GM10847 (cell line): ENCODE data around the gene PCDHGC4.

ENCODE experiments used
- POLR2A ChIP-seq: IDR thresholded peaks from 2 replicates; pipeline ENCODE4 v1.6.1; 2011; ENCODE audit not compliant: insufficient read length; ENCODE audit errors: extremely low read depth

PCDHGC4 gene

DNA sequence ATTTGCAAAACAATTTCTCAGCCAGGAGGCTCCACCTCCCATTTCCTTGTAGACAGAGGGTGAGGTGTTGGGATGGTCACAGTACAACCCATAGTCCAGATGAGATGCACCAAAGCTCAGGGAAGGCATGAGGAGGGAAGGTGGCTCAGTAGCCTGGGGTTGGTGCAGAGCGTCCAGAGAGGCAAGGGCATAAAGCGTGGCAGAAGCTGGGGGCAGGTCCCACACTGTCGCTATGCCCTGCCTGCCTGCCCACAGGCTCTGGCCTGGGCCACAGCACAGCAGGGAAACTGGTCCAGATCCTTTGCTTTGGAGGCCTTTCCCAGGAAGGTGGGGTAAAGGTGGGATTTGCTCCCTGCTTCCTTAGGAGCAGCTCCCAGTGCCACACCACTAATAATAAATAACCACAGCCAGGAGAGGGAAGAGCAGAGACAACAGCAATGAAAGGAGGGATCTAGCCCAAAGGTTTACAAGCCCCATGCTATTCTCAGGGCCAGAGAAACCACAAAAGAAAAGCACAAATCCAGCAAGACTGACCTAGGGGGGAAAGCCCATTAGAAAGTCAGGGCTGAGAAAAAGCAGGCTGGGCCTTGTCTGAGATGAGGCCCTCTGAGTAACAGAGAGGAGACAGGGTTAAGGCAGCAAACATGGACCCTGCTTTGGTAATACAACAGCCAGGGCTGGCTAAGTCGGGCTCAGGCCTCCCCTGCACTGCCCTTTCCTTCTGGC is 31.3 kb downstream of the PCDHGC4 start:
- no peak for TF ChIP-seq POLR2A

DNA sequence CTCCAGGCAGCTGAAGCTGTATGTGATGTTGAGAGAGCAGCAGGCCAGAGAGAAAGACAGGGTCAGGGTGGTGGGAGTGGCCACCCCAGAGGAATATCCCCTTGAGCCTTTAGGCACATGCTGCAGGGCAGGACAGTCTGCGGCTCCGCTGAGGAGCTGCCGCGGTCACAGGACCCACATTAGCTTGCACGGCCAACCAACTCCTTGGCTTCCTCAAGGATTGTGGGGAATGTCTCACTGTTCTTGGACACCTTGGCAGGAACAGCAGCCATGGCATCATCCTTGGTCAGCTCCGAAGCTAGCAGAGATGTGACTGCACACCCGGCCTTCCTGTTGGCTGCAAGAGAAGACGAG is 31.8 kb downstream of the PCDHGC4 start:
- no peak for TF ChIP-seq POLR2A

DNA sequence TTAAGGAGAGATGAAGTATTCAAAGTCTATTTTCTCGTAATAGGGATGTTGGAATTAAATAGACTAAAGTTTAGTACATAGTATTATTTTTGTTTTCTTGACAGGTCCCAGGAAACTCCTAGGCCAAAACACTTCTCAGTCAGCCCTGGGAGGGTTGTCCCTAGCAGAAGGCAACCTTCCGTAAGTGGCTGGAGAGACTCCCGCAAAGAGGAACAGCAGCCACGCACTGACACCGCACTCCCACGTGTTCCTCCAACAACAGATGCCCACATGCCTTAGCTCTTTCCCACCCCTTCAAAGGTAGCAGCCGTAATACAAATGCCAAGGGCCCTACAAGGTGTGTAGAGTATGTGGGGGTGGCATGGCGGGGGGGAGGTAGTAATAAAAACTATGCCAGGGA is 32.5 kb downstream of the PCDHGC4 start:
- no peak for TF ChIP-seq POLR2A

DNA sequence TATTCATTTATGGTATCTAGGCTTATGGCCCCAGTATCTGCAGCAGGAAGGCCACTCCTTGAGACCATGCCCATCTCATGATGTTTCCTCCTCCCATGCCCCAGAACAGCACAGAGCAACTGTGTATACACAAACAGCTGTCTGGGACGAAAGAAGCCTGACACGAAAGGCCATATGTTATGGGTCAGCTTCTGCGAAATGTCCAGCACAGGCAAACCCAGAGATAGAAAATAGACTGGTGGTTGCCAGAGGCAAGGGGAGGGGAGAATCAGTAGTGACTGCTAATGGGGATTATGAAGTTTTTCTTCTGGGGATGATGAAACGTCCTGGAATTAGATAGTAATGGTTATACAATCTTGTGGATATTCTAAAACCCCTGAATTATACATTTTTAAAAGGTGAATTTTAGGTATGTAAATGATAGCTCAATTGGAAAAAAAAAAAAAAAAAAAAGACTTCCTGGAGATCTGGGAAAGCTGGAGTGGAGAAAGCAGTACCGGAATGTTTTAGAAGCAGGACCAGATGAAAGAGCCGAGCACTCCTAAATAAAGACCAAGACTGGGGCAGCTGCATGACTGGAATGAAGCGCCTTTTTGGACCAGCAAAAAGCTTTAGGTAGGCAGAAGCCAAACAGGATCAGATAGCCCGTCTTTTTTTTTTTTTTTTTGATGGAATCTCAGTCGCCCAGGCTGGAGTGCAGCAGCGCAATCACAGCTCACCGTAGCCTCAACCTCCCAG is 33.2 kb downstream of the PCDHGC4 start:
- TF ChIP-seq POLR2A: no peak

DNA sequence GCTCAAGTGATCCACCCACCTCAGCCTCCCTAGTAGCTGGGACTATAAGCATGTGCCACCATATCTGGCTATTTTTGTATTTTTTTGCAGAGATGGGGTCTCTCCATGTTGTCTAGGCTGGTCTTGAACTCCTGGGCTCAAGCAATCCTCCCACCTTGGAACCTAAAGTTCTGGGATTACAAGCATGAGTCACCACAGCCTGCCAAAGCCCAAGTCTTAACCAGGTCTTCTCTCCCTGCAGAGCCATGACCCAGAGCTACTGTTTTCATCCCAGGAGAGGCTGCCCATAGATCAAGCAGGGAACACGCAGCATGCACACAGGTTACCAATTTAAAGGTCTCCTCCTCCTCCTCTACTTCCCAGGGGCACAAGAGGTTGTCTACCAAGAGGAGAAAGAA is 33.8 kb downstream of the PCDHGC4 start:
- TF ChIP-seq POLR2A: no peak

DNA sequence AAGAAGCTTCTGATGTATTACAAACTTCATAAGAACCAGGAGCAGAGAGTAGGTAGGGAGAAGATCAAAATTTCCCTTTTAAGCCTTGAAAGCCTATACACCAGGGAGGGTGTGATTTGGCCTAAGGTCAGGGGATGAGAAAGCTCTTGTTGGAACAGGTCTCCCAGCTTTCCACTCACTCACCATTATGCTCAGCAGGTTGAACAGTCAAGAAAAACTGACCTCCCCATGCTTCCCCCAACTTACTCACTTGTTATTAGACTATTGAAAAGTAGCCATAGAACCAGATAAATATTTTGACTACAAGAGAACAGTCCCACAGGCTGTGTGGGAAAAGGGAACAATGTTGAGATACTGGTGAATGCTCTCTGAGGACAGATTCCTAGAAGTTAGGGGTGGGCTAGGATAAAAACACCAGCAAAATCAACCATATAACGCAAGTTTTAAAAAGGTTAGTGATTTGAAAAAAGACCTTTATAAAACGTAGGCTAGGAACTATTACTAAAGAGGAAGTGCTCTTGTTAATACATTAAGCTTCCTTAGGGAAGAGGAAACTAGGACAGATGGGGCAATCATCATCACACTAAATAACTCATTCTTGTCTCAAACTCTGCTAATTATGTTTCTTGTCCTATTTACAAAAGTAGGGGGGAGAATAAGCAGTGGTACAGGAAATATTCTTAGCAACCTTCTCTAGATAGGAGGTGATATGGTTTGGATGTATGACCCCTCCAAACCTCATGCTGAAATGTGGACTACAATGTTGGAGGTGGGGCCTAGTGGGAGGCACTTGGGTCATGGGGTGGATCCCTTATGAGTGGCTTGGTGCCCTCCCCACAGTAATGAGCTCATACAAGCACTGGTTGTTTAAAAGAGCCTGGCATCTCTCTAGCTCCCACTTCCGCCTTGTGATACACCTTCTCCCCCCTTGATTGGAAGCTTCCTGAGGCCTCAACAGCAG is 35.1 kb downstream of the PCDHGC4 start:
- TF ChIP-seq POLR2A: no peak

DNA sequence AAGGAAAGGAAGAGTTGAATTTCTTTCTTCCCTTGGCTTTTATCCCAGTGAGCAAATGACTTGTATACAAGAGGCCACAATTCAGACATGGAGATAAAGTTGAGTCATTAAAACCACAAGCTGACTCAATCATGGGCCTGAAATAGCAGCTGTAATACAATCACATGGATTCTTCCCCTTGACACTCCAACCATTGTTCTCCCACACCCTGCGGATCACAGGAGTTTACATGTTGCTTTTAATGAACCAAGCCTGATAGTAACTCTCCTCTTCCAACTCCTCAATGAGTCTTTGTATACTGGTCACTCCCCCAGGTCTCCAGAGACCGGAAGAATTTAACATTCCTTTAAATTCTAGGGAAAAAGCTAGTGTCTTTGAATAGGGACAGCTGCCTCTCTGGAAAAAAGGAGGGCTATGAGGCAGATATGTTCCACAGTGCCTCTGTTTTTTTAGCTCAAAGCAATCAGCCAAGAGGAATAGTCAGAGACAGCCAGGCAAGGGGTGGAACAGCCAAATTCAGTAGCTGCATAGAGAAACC is 36.5 kb downstream of the PCDHGC4 start:
- TF ChIP-seq POLR2A: no peak

DNA sequence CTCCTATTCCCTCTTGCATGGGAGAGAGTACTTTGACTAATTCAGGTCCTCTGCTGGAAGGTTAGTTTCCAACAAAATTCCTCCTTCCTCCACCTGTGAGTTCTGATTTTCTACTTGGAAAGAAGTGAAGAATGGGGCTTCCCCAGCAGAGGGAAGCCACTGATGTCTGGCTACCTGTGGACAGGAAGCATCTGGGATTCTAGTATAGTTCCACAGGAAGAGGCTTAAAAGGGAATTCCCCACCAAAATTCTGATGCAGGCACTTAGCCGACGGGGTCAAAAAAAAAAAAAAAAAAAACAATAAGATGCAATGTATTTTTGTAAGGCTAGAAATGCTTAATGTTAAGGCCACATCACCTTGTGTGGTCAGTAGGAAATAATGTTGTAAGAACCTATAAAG is 37.5 kb downstream of the PCDHGC4 start:
- TF ChIP-seq POLR2A: no peak

DNA sequence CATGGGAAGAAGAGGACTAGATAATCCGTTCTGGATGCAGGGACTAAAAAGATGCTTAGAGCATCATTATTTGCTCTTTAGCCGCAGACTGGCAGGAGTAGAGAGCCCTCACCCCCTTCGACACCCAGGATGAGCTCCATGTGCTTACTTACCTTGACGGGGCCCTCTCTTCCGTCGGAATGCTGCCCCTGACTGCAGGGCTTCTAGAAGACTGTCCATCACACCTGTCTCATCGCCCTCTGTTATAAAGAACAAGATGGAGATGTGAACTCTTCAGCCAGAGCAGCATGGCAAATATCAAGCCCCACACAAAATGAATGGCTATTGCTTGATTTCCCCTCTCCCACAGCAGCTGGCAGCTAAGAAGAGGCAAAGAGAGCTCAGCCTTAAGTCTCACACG is 39.2 kb downstream of the PCDHGC4 start:
- no peak for TF ChIP-seq POLR2A

DNA sequence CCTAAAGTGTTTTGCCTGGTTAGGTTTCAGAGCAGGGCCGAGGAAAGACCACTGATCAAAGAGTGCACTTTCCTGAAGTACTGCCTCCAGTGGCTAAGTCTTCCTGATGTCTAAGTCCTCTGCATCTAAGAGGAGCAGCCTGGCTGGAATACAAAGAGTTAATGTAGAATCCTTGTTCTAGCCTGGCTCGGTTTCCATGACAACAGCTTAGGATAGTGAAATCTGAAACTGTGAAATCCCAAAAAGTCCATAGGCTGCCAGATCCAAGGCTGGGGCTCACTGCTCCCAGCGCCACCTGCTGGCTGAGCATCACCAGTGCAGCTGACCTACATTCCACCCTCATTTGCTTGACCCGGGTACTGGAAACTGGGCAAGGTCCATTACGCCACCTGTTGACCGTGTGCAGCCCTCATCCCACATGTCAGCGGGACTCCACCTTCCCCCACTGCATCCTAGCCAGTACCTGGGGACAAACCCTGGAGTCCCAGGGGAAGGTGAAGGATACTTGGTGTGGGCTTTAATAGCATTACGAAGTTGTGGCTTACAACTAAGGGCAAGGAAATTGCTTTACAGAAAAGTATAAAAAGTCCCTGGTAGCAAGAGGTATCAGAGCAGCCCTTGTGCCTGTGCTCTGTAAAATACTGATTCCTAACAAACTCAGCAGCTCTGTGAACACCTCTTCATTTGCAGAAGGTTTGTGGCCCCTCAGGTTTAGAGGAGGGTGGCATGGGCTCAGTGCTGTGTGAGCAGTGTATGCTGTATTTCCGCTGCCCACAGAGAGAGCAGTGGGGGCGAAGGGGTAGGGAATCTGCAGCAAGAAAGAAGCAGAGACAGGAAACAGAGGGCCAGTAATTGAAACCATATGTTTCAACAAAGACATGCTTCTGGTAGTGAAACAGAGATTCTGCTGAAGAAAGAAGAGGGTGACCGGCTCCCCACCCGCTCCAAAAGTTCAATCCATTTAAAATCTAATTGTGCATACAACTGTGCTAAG is 40.1 kb downstream of the PCDHGC4 start:
- no peak for TF ChIP-seq POLR2A

DNA sequence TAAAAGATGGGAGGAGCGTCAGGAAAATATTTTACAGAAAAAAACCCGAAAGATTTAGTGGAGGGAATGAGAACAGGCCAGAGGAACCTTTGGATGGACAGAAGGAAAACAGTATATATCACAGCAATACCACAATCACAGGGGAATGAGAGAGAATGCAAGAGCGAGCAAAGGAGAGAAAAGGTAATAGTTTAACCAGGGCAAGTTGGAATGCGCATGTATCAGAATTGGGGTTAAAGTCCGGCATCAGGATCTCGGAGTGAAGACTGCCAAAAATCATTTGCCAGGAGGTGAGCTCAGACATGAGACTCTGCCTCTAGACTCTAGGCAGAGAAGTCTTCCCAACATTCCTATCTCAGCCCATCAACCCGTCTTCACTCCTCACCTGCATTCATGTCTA is 40.8 kb downstream of the PCDHGC4 start:
- TF ChIP-seq POLR2A: no peak

DNA sequence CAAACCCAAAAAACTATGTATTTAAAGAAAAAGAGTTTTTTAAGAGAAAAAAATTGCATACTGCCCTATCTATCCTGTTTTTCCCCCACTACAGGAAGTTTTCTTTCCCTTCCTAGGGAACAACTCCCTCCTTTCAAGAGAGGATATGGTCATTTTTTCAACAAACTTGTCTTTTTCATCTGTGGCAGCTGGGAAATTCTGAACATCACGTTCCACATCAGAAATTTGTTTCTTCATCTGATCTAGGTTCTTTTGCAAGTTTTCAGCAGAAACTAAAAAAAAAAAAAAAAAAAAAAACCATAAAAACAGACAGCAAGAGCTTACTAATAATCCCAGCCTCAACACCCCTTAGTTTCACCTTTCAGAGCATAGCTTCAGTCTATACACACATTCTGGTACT is 42.6 kb downstream of the PCDHGC4 start:
- no peak for TF ChIP-seq POLR2A

DNA sequence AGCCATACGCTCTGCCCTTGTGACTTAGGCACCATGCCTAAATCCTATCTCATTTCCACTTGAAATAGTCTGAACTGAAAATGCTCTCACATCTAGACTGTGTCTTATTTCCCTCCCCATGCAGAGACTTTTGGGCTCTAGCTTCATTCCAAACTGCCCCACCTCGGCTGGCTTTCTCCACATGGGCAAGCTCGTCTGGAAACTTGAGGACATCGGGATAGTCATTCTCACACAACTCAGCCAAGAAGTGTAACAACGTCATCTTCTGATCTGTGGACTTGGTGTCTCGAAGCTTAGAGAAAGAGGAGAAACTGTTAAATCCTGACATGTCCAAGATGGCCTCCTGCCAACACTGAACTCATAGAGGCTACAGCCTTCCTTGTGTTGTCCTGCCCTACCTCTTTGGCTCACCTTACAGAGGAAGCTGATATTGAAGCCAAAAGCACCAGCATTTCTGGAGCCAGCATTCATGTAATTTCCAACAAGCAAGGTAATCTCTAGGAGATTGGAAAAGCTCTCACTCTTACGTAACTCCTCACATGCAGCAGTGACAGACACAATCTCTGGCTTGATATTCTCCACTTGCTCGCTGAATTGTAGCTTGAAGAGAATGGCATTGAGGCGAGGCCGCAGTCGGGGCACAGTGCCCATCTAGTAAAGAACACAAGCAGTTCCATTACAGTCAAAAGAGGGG is 43.6 kb downstream of the PCDHGC4 start:
- no peak for TF ChIP-seq POLR2A

DNA sequence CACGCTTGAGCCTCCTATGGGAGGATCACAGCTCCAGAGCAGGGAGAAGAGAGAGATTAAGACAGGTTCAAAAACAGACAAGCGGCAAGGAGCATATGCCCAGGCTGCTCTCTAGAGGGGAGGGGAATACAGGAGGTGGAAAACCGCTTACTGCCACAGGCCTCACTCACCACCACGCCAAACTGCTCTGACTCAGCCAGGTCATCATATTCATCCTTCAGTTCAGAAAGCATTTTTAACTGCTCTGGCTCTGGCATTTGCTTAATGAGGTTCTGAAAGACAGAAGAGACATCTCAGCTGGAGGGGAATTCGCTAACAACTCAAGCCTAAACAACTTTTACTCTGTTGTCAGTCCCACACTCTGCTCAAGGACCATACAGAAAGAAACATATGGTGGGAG is 44.2 kb downstream of the PCDHGC4 start:
- TF ChIP-seq POLR2A: no peak
